GM18861 (cell line): ENCODE measurements around the gene SCYGR4.

Experiments used
- ATAC-seq: cut with Tn5 transposase; IDR thresholded peaks from one replicate; pipeline ENCODE4 v1.9.1; 2021; ENCODE audit not compliant: unreplicated experiment

The SCYGR4 gene

GRCh38 chr2:227613272-227613660 lies 4.0 kb upstream of the SCYGR4 start:
- no peak for ATAC-seq

- no peak for ATAC-seq
These were observed 3.1 kb upstream of the SCYGR4 start for GRCh38 chr2:227614246-227614645.

GRCh38 chr2:227614740-227615139 lies 2.6 kb upstream of the SCYGR4 start, which contains the start of gene SCYGR3:
Gene SCYGR3, minus strand, starts transcription at chr2:227614840. Its CDS starts 0 bp downstream, at chr2:227614840.
- ATAC-seq = no peak

- no peak for ATAC-seq
These were observed 2.1 kb upstream of the SCYGR4 start for GRCh38 chr2:227615181-227615580.

- ATAC-seq = no peak
These were observed 1.4 kb upstream of the SCYGR4 start for GRCh38 chr2:227615906-227616305.

- ATAC-seq = no peak
These were observed 667 bp upstream of the SCYGR4 start for GRCh38 chr2:227616631-227617030.

GRCh38 chr2:227623226-227623625 lies 5.9 kb downstream of the SCYGR4 start:
- ATAC-seq = no peak

GRCh38 chr2:227625420-227625819 lies 8.1 kb downstream of the SCYGR4 start:
- ATAC-seq = no peak

- no peak for ATAC-seq
These were observed 9.4 kb downstream of the SCYGR4 start for GRCh38 chr2:227626580-227627151.

- peak; percentile 96 for ATAC-seq
These were observed 10.5 kb downstream of the SCYGR4 start for GRCh38 chr2:227627769-227628168.

- ATAC-seq = no peak
These were observed 12.1 kb downstream of the SCYGR4 start for GRCh38 chr2:227629435-227629834.

GRCh38 chr2:227630322-227630721 lies 13.0 kb downstream of the SCYGR4 start:
- no peak for ATAC-seq

GRCh38 chr2:227632827-227633226 lies 15.5 kb downstream of the SCYGR4 start:
- no peak for ATAC-seq

- ATAC-seq = no peak
These were observed 16.9 kb downstream of the SCYGR4 start for GRCh38 chr2:227634201-227634600.

GRCh38 chr2:227642656-227643055 lies 25.4 kb downstream of the SCYGR4 start:
- ATAC-seq = no peak

GRCh38 chr2:227643990-227644551 lies 26.8 kb downstream of the SCYGR4 start:
- no peak for ATAC-seq

GRCh38 chr2:227653419-227653818 lies 36.1 kb downstream of the SCYGR4 start:
- no peak for ATAC-seq

- no peak for ATAC-seq
These were observed 37.1 kb downstream of the SCYGR4 start for GRCh38 chr2:227654426-227654825.

GRCh38 chr2:227655454-227655853 lies 38.2 kb downstream of the SCYGR4 start:
- ATAC-seq = no peak

GRCh38 chr2:227657199-227657845 lies 40.0 kb downstream of the SCYGR4 start:
- ATAC-seq = no peak

- no peak for ATAC-seq
These were observed 43.8 kb downstream of the SCYGR4 start for GRCh38 chr2:227661025-227661649.

GRCh38 chr2:227661827-227662226 lies 44.5 kb downstream of the SCYGR4 start:
- no peak for ATAC-seq
